Measurements from ENCODE around the gene FUCA2.
"Not testable (repeated sequence)": the region's sequence is repeated elsewhere in the genome, so short reads cannot be mapped to it uniquely, and the experiment has no call there.

FUCA2 gene

GRCh38 chr6:143531720-143532499 is 20.4 kb upstream of the FUCA2 start:
- DNase-seq = no peak

- DNase-seq = no peak
These were observed 17.6 kb upstream of the FUCA2 start for GRCh38 chr6:143529095-143529494.

GRCh38 chr6:143528164-143528811 is 16.8 kb upstream of the FUCA2 start:
- DNase-seq = no peak

- DNase-seq = no peak
These were observed 16.2 kb upstream of the FUCA2 start for GRCh38 chr6:143527677-143528076.

GRCh38 chr6:143525356-143525755 is 13.8 kb upstream of the FUCA2 start:
- no peak for DNase-seq

GRCh38 chr6:143522039-143522600 is 10.6 kb upstream of the FUCA2 start:
- no peak for DNase-seq

GRCh38 chr6:143517447-143517773 is 5.9 kb upstream of the FUCA2 start:
- no peak for DNase-seq

- no peak for DNase-seq
These were observed 5.3 kb upstream of the FUCA2 start for GRCh38 chr6:143516690-143517446.

- DNase-seq = no peak
These were observed 4.3 kb upstream of the FUCA2 start for GRCh38 chr6:143515766-143516355.

- no peak for DNase-seq
These were observed 3.7 kb upstream of the FUCA2 start for GRCh38 chr6:143515061-143515760.

GRCh38 chr6:143513410-143513809 is 1.9 kb upstream of the FUCA2 start:
- DNase-seq = peak; percentile 47

GRCh38 chr6:143510326-143510725 is 1.2 kb downstream of the FUCA2 start:
- not testable (repeated sequence) for DNase-seq

GRCh38 chr6:143507358-143508145 is 4.0 kb downstream of the FUCA2 start:
- DNase-seq = no peak

GRCh38 chr6:143506620-143507019 is 4.9 kb downstream of the FUCA2 start:
- no peak for DNase-seq

- DNase-seq = no peak
These were observed 5.3 kb downstream of the FUCA2 start for GRCh38 chr6:143506199-143506598.

GRCh38 chr6:143505537-143505936 is 6.0 kb downstream of the FUCA2 start:
- DNase-seq = no peak

GRCh38 chr6:143505111-143505510 is 6.4 kb downstream of the FUCA2 start:
- DNase-seq = no peak

- no peak for DNase-seq
These were observed 7.2 kb downstream of the FUCA2 start for GRCh38 chr6:143504369-143504768.

- no peak for DNase-seq
These were observed 9.7 kb downstream of the FUCA2 start for GRCh38 chr6:143501851-143502250.

GRCh38 chr6:143498428-143498827 is 13.1 kb downstream of the FUCA2 start:
- no peak for DNase-seq

GRCh38 chr6:143496974-143497373 is 14.5 kb downstream of the FUCA2 start:
- no peak for DNase-seq

- DNase-seq = no peak
These were observed 20.7 kb downstream of the FUCA2 start for GRCh38 chr6:143490775-143491174.
